ENCODE data around the gene CFAP54.

GRCh38 chr12:96510306-96510764 lies 21.0 kb downstream of the CFAP54 start:
- TF ChIP-seq CTCF (IDR thresholded peaks at IDR 0.05) (no peak), POLR2A (IDR thresholded peaks at IDR 0.05) (no peak)

All from uterus (tissue), 2 donors.